ENCODE data around the gene NHS. TPM values are rescaled to one million over a fixed set of nuclear protein-coding genes. Genes with fewer than 3 reads are reported as not detected.
"Not testable (repeated sequence)": the region's sequence is repeated elsewhere in the genome, so short reads cannot be mapped to it uniquely, and the experiment has no call there.

The NHS gene
- total RNA-seq, 1 donor from 2014 or later: 2.6 TPM

DNA sequence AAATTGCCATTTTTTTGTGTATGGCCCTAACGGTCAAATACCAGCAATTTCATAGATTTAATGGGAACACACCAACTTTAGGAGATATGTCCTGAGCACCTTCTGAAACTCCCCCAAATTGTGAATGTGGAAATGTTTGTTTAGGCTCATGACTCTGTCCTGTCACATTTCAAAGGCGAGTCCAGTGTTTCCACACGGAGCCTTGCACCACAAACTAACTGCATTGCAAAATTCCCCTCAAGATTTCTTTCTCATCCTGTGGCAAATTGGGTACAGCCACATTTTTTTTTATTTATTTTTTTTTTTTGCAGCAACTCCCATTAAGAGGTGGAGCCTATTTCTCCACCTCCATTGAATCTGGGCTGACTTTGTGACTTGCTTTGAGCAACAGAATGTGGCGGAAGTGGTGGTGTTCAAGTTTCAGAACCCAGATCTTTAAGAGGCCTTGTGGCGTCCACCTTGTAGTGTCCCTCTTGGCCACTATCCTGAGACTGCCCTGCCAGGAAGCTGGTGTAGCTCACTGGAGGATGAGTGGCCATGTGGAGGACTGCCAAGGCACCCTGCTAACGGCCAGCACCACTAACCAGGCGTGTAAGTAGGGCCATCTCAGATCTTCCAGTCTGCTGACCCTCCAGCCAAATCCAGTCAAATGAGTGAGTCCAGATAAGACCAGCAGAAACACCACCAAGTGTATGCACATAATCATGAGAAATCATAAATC is 189.8 kb downstream of the NHS start:
- intact Hi-C loops (cut with DNase I): no loop called here

DNA sequence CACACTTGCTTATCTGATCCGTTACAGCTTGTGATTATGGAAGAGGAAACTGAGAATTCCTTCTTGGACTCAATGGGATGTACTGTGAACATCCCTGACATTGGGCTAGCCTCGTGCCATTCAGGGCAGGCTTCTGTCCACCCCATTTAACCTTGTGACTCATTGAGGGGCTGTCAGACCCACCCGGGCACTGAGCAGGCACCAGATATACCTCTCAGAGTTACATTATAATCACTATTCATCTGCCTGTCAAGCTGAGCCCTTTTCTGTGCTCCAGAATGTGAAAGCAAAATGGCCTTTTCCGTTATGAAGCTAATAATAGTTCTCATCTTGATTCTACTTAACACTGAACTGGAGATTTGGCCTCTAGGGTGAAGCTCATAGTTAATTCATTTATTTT is 191.7 kb downstream of the NHS start:
- intact Hi-C loops (cut with DNase I): no loop called here
- no peak for DNase-seq (ENCODE audit: low spot score)

More for the DNA sequence above, 189.8 kb downstream of the NHS start:
- no peak for DNase-seq (ENCODE audit: low spot score)

DNA sequence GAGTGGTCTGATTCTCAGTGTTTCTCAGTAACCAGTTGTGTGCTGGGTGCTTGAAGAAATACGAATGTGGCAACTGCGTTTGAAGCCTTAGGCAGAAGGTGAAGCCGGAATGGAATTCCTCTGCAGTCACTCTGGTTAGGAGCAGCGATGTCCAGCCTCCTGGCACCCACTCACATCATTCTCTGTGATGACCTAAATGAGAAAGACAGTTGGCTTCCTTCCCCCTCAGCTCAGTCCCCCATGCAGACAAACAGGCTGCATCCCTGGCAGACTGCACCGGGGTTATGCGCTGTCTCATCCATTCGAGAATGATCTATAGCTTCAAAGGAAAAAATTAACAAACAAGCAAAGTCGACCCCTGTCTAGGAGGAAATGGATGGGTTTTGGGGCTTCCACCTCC is 192.2 kb downstream of the NHS start:
- DNase-seq (ENCODE audit: low spot score): no peak
- intact Hi-C loops (cut with DNase I): no loop called here

GRCh38 chrX:17567821-17568220 is 192.8 kb downstream of the NHS start:
- intact Hi-C loops (cut with DNase I): no loop called here
- DNase-seq (ENCODE audit: low spot score): no peak

GRCh38 chrX:17568804-17569203 is 193.8 kb downstream of the NHS start:
- intact Hi-C loops (cut with DNase I); DNase-seq (ENCODE audit: low spot score): not testable (repeated sequence)

DNA sequence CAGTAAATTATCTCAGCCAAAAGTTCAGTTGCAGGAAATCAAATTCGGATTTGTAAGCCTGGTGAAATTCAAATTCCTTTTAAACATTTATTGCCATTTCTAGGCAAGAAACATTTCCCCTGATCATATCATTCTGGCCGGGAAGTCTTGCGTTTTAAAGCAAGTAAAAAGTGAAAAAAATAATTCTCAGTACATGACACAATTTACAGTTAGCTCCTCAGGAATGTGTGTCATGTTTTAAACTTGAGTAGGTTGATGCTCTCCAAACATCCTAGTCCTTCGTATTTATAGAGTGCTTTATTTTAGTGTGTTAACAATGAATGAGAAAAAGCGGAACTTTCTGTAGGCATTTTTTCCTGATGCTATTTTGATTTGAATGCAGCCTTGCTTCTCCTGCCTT is 204.0 kb downstream of the NHS start:
- DNase-seq (ENCODE audit: low spot score): no peak
- intact Hi-C loops (cut with DNase I): no loop called here

GRCh38 chrX:17580539-17581152 is 205.6 kb downstream of the NHS start:
- no peak for DNase-seq (ENCODE audit: low spot score)

DNA sequence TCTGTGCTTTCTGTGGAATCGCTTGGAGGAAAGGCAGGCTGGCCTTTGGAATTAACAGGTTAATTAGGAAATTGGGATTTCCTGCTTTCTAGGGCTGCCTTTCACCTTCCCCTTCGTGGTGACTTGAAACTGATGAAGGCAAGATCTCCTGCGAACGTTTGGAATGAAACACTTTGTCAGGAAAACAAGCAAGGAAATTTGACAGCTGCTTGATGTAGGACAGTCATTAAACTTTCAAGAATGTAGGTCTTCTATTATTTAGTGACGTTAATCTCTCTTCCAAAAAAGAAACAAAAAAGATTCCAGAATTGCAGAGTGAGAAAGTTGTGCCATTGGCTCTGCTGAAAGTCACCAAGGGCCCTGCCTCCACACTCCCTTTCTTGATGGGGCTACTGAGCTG is 206.6 kb downstream of the NHS start:
- no peak for DNase-seq (ENCODE audit: low spot score)
- intact Hi-C loops (cut with DNase I): no loop called here

More at GRCh38 chrX:17580539-17581152, 205.6 kb downstream of the NHS start:
- intact Hi-C loops (cut with DNase I): no loop called here

- no peak for DNase-seq (ENCODE audit: low spot score)
- intact Hi-C loops (cut with DNase I): no loop called here
Observed at GRCh38 chrX:17584248-17584681, 209.3 kb downstream of the NHS start.

- DNase-seq (ENCODE audit: low spot score): no peak
- intact Hi-C loops (cut with DNase I): no loop called here
Observed at GRCh38 chrX:17585006-17585405, 210.0 kb downstream of the NHS start.

DNA sequence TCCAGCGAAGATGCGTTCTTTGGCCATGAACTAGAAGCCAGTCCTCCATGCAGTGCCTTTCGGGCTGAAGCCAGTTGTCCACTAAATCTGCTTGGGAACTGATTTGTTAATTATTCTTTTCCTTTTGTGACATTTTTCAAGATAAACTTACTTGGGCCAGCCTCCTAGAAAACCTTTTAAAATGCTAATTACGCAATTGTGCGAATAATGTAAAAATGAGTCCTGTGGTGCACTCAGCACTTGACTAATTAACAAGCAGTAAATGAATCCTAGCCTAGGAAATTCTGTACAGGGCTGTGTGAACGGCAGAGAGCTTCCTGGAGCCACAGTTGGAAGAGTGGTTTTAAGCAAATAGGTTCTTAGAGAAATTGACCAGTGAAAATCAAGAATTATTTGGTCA is 212.4 kb downstream of the NHS start:
- DNase-seq (ENCODE audit: low spot score): no peak
- intact Hi-C loops (cut with DNase I): no loop called here

DNA sequence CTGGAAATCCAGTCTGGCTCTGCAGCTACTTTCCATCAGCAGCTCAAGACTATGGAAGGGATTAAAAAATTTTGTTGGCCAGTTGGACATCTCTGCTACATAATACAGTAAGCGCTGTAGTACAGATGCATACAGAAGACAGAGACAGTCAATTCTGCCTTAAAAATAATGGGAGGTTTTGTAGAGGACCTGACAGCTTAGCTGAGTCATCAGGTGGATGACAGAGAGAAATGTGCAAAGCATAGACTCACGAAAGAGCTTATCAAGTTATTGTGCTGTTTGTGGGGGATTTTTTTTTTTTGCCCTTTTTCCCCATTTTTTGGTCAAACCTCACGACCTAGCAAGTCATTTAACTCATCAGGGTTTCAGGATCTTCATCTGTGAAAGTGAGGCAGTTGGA is 213.3 kb downstream of the NHS start:
- no peak for DNase-seq (ENCODE audit: low spot score)
- intact Hi-C loops (cut with DNase I): no loop called here

DNA sequence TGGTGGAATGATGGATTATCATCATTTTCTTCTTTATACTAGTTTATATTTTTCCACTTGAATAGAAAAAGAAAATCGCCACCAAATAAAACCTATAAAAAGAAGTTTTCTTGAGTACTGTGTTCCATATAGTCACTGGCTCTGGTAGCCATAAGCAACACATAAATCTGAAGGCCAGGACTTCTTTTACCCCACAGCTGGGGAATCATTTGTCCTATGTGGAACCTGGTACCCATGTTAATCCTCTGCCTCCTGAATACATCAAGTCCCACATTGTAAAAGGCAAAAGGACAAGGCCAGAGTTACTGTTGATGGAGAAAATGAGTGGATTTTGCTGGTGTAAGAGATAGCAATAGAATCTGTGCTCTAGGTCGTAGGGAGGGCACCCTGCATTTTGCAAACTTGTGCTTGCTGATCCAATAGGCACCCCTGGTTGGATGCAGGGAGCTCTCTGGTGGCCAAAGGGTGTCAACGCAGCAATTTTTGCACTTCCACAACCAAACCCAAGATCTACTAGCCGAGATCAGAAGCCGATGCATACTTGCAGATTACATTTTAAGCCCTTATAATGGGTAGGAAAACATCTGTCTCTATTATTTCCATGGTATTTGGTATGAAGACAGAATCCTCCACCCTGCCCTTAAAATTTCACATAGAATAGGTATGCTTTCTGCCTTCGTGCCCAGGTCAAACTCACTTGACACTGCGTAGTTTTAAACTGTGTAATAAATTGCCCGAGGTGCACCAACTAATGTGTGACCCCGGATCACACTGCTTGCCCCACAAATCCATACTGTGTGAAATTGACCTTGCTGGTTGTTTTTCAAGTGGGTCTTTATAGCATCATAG is 216.1 kb downstream of the NHS start:
- intact Hi-C loops (cut with DNase I): loop anchor here (5.0 kb wide), 3 partner anchors 54 to 349 kb away; partner anchors contain the start of gene NHS
- DNase-seq (ENCODE audit: low spot score): no peak

GRCh38 chrX:17591741-17592110 is 216.7 kb downstream of the NHS start:
- intact Hi-C loops (cut with DNase I): loop anchor here (5.0 kb wide), 3 partner anchors 54 to 349 kb away; partner anchors contain the start of gene NHS
- DNase-seq (ENCODE audit: low spot score): no peak

- DNase-seq (ENCODE audit: low spot score): no peak
Observed at GRCh38 chrX:17592117-17592516, 217.1 kb downstream of the NHS start.

GRCh38 chrX:17594693-17595092 is 219.7 kb downstream of the NHS start:
- no peak for DNase-seq (ENCODE audit: low spot score)
- intact Hi-C loops (cut with DNase I): loop anchor here (5.0 kb wide), 3 partner anchors 57 to 352 kb away; partner anchors contain the start of gene NHS

More at GRCh38 chrX:17592117-17592516, 217.1 kb downstream of the NHS start:
- intact Hi-C loops (cut with DNase I): loop anchor here (5.0 kb wide), 3 partner anchors 55 to 350 kb away; partner anchors contain the start of gene NHS

- no peak for DNase-seq (ENCODE audit: low spot score)
- intact Hi-C loops (cut with DNase I): no loop called here
Observed at GRCh38 chrX:17595456-17596035, 220.5 kb downstream of the NHS start.

DNA sequence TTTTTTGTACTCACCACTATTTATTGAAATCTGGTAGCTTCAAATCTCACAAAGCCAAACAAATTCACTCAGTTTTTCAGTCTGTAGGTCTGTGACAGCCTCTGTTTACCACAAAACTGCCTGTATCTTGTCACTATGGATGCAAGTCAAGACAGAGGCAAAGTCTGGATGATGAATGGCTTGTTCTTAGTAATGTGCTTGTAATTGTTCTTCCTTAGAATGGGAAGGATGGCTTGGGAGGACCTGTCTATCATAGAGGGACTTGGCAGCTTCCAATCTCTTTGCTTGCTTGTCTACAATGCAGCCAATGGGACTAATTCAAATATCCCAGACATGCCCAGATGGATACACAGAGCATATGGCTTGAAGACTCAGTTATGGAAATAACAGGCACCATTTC is 221.1 kb downstream of the NHS start:
- DNase-seq (ENCODE audit: low spot score): no peak
- intact Hi-C loops (cut with DNase I): no loop called here

DNA sequence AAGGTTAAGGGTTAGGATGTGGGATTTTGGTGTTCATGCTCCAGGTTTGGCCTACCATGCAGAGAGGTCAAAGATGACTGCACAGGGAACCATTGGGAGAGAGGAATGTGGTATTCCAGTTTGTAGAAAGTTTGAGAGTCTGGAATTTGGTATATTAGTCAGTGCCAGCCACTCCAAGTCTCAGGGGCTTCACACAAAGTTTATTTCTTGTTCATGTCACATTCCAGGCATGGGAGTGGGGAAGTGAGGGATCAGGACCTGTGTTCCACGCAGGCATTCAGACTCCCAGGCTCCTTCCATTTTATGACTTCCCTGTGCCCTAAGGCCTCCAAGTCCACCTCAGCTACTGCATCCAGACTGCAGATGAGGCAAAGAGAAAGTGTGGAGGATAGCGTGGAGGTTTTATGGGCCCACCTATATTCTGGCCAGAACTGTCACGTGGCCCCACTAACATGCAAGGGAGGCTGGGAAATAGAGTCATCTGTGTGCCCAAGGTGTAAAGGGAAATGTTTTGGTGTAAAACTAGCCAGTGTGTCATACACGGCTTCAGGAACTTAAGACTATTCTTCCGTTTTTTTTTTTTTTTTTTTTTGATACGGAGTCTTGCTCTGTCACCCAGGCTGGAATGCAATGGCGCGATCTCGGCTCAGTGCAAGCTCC is 221.7 kb downstream of the NHS start:
- intact Hi-C loops (cut with DNase I): no loop called here
- no peak for DNase-seq (ENCODE audit: low spot score)
